HG03060 (cell line): Measurements from ENCODE around the gene MDN1.
A peak's percentile ranks its signal among the peaks of the same experiment; 100 is the strongest.
"Not testable (repeated sequence)": the region's sequence is repeated elsewhere in the genome, so short reads cannot be mapped to it uniquely, and the experiment has no call there.

Experiments
- ATAC-seq: cut with Tn5 transposase; IDR thresholded peaks from one replicate; pipeline ENCODE4 v1.9.1; 2021; ENCODE audit warnings: low read depth, moderate number of reproducible peaks; ENCODE audit not compliant: unreplicated experiment

Gene MDN1

GRCh38 chr6:89819336-89820130 is at the start of gene MDN1:
Gene MDN1, minus strand, starts transcription at chr6:89819794. Its CDS starts 187 bp downstream, at chr6:89819607.
- ATAC-seq: peak; percentile 90

GRCh38 chr6:89866024-89866678 is 46.6 kb upstream of the MDN1 start:
- no peak for ATAC-seq

GRCh38 chr6:89862698-89863097 is 43.1 kb upstream of the MDN1 start:
- no peak for ATAC-seq

- ATAC-seq: peak; percentile 66
Observed at GRCh38 chr6:89862273-89862672, 42.7 kb upstream of the MDN1 start.

GRCh38 chr6:89859744-89860143 is 40.1 kb upstream of the MDN1 start:
- no peak for ATAC-seq

- ATAC-seq: no peak
Observed at GRCh38 chr6:89858041-89858440, 38.4 kb upstream of the MDN1 start.

- no peak for ATAC-seq
Observed at GRCh38 chr6:89853068-89853467, 33.5 kb upstream of the MDN1 start.

GRCh38 chr6:89847513-89847912 is 27.9 kb upstream of the MDN1 start:
- ATAC-seq: not testable (repeated sequence)

- ATAC-seq: no peak
Observed at GRCh38 chr6:89843070-89843469, 23.5 kb upstream of the MDN1 start.

- no peak for ATAC-seq
Observed at GRCh38 chr6:89842228-89842627, 22.6 kb upstream of the MDN1 start.

GRCh38 chr6:89840538-89840937 is 20.9 kb upstream of the MDN1 start:
- ATAC-seq: no peak

- ATAC-seq: no peak
Observed at GRCh38 chr6:89836639-89837222, 17.1 kb upstream of the MDN1 start.

- peak; percentile 98 for ATAC-seq
Observed at GRCh38 chr6:89834884-89835792, 15.5 kb upstream of the MDN1 start.

- ATAC-seq: no peak
Observed at GRCh38 chr6:89830170-89830809, 10.7 kb upstream of the MDN1 start.

- peak; percentile 96 for ATAC-seq
Observed at GRCh38 chr6:89829472-89830169, 10.0 kb upstream of the MDN1 start, which contains the start of gene CASP8AP2. Gene CASP8AP2, plus strand, starts transcription at chr6:89829880.

GRCh38 chr6:89828988-89829471 is 9.4 kb upstream of the MDN1 start:
- ATAC-seq: peak; percentile 19

- not testable (repeated sequence) for ATAC-seq
Observed at GRCh38 chr6:89828475-89828987, 8.9 kb upstream of the MDN1 start.

- ATAC-seq: no peak
Observed at GRCh38 chr6:89826029-89826528, 6.5 kb upstream of the MDN1 start.

- ATAC-seq: peak; percentile 4
Observed at GRCh38 chr6:89818977-89819335, 638 bp downstream of the MDN1 start.
